Mammary epithelial cell (primary cell): Measurements from ENCODE around the gene LZTR1.

Experiments
- EZH2 ChIP-seq: IDR thresholded peaks from 2 replicates; pipeline ENCODE4 v1.6.1; 2012; ENCODE audit warnings: low read length, inconsistent platforms, borderline replicate concordance
- TF ChIP-seq, protein P1 (sequence below), 2 donors: IDR thresholded peaks in 1 of 2; conservative IDR thresholded peaks in 1 of 2; 2 replicates each; pipeline ENCODE4 v1.5.1; 2011 to 2012; ENCODE audit warnings: inconsistent platforms in 2 of 2, low read length in 2 of 2, mild to moderate bottlenecking in 2 of 2, control low read depth in 1 of 2, low read depth in 1 of 2; ENCODE audit not compliant: insufficient read depth in 1 of 2; ENCODE audit errors: extremely low read depth in 1 of 2

DNA sequence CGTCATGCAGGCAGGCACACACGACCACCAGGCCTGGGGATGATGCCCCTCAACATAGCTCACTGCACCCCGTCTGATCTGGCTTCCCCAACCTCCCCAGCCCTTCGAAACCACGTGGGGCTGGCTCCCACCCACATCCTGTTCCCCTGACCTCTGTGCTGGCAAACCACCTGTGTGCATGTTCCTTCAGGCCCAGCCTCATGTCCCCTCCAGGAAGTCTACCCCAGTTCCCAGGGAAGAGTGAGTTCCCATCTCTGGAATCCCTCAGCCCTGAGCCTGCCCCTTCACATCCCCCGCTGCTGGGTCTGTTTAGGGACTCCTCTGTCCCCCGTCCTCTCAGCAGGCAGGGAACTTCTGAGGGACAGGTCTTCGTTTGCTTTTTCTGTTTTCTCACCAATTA is 43.2 kb downstream of the LZTR1 start:
- TF ChIP-seq, protein P1, sequence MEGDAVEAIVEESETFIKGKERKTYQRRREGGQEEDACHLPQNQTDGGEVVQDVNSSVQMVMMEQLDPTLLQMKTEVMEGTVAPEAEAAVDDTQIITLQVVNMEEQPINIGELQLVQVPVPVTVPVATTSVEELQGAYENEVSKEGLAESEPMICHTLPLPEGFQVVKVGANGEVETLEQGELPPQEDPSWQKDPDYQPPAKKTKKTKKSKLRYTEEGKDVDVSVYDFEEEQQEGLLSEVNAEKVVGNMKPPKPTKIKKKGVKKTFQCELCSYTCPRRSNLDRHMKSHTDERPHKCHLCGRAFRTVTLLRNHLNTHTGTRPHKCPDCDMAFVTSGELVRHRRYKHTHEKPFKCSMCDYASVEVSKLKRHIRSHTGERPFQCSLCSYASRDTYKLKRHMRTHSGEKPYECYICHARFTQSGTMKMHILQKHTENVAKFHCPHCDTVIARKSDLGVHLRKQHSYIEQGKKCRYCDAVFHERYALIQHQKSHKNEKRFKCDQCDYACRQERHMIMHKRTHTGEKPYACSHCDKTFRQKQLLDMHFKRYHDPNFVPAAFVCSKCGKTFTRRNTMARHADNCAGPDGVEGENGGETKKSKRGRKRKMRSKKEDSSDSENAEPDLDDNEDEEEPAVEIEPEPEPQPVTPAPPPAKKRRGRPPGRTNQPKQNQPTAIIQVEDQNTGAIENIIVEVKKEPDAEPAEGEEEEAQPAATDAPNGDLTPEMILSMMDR (conservative IDR thresholded peaks at IDR 0.05 in 1 of 2, IDR thresholded peaks at IDR 0.05 in 1 of 2; ENCODE audit: extremely low read depth in 1 of 2, insufficient read depth in 1 of 2, low read depth in 1 of 2, low read length in 2 of 2) = no peak
- no peak for TF ChIP-seq EZH2
